Stimulated activated CD8-positive, alpha-beta memory T cell treated with anti-CD3 and anti-CD28 coated beads, Interleukin-15, amount 100 ng/mL, for 1 hour (primary cell): ENCODE data around the gene ARFGEF2.
"Not testable (repeated sequence)": the region's sequence is repeated elsewhere in the genome, so short reads cannot be mapped to it uniquely, and the experiment has no call there.

Experiments used
- DNase-seq: peaks from one replicate; pipeline ENCODE4 v3.0.0-alpha.2; 2020; ENCODE audit warnings: low read depth

Gene ARFGEF2

DNA sequence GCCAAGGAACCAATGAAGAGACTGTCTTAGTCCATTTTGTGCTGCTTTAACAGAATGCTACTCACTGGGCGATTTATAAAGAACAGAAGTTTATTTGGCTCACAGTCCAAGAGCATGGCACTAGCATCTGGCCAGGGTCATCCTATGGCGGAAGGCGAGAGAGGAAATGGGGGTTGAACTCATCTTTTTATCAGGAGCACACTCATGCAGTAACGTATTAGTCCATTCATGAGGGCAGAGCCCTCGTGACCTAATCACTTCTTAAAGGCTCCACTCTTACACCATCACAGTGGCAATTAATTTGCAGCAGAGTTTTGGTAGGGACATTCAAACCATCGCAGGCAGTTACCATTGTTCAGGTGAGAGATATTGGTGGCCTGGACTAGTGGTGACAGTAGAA lies 8.5 kb downstream of the ARFGEF2 start:
- no peak for DNase-seq

DNA sequence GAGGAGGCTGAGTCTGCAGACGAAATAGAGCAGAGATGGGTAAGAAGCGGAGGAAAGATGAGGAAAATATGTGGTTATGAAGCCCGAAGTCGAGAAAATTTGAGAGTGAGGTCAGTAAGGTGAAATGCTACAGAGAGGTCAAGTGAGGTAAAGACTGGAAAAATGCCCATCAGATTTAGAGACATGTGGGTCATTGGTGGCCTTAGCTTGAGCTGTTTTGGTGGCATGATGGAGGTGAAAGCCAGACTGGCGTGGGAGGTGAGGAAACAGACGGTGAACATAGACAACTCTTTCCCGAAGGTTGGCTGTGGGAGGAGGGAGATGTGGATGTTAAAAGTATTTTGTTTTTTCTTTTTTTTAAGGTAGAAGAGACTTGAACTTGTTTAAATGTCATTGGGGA lies 9.4 kb downstream of the ARFGEF2 start:
- DNase-seq, result no peak

- DNase-seq, result no peak
These were observed 10.2 kb downstream of the ARFGEF2 start for GRCh38 chr20:48931527-48932374.

DNA sequence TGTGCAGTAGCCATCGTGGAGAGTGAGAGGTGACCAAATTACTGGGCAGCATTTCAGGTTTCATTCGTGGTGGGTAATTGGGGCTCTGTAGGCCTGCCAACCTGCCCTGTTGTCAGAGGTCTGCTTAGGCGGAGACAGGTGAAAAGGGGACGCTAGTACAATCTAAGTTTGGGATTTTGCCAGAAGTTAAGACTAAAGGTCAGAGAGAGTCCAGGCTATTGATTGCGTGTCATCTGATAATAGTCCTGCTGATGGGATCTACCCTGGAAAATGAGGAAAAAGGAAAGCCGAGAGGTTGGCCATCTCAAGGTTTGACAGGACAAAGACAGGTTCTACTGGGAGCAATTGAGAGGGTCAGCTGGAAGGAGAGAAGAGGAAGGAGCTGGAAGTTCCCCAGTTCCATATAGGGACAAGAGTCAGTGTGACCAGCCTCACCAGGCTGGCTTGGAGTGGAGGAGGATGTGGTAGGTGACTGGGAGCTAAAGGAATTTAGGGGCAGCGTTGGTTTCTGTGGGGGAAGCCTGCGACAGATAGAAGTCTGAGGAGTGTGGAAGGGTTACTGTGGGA lies 10.9 kb downstream of the ARFGEF2 start:
- DNase-seq, result no peak

- no peak for DNase-seq
These were observed 11.7 kb downstream of the ARFGEF2 start for GRCh38 chr20:48933017-48933766.

- not testable (repeated sequence) for DNase-seq
These were observed 12.9 kb downstream of the ARFGEF2 start for GRCh38 chr20:48934273-48934877.

DNA sequence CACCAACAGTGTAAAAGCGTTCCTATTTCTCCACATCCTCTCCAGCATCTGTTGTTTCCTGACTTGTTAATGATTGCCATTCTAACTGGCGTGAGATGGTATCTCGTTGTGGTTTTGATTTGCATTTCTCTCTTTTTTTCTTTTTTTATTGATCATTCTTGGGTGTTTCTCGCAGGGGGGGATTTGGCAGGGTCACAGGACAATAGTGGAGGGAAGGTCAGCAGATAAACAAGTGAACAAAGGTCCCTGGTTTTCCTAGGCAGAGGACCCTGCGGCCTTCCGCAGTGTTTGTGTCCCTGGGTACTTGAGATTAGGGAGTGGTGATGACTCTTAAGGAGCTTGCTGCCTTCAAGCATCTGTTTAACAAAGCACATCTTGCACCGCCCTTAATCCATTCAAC lies 13.5 kb downstream of the ARFGEF2 start:
- not testable (repeated sequence) for DNase-seq

GRCh38 chr20:48936178-48936577 lies 14.7 kb downstream of the ARFGEF2 start:
- not testable (repeated sequence) for DNase-seq

DNA sequence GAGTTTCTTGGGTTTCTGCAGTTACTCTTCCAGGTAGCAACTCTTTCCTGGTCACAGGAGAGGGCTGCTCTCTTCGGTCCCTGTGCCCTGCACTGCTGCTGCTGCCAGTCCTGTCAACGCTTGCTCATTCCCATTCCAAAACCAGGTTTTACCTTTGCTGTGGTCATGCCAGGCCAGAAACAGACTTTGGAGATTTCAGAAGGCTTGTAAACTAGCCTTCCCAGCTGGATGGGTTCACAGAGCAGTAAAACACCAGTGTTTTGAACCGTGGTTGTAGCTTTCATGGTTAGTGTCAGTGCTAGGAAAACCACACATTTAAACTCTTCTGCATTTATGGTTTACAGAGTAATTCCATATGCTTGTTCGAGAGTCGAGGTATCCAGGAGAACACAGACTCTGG lies 16.2 kb downstream of the ARFGEF2 start:
- no peak for DNase-seq

DNA sequence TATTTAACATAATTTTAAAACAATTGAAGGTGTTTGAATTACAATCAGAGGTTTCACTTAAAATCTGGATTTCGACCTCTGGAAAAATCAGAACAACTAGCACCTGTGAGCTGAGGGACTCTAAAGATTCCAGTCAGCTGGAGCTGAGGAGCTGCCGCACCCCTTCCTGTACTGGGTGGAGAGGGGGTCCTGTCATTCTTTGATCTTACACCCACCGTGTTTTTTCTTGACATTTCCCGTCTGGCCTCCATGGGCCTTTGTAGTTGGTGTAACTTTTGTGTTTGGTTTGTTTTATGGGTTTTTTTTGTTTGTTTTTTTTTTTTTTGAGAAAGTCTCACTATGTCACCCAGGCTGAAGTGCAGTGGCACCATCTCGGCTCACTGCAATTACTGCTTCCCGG lies 17.2 kb downstream of the ARFGEF2 start:
- no peak for DNase-seq

GRCh38 chr20:48940170-48940569 lies 18.7 kb downstream of the ARFGEF2 start:
- DNase-seq, result no peak

DNA sequence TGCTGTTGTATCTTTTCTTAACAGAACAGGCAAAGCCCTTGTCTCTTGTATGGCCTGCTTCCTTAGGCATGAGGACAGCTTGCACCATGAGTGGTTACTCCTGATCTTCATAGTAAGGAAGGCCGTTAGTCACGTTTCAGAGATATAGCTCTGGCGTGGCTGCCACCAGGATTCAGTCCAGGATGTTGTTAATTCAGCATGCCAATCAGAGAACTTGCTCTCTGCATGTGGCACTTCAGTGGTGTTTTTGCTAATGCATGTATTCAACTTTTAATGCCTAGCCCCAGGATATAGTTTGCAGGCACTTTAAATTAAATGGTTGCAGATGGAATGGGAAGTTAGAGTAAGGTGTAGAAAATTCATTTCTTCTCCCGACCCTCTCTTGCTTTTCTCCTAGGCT lies 20.0 kb downstream of the ARFGEF2 start:
- DNase-seq, result no peak

GRCh38 chr20:48942730-48943129 lies 21.2 kb downstream of the ARFGEF2 start:
- no peak for DNase-seq

GRCh38 chr20:48944663-48945297 lies 23.3 kb downstream of the ARFGEF2 start:
- no peak for DNase-seq

- no peak for DNase-seq
These were observed 24.5 kb downstream of the ARFGEF2 start for GRCh38 chr20:48945840-48946514.

- DNase-seq, result no peak
These were observed 27.1 kb downstream of the ARFGEF2 start for GRCh38 chr20:48948612-48949011.

DNA sequence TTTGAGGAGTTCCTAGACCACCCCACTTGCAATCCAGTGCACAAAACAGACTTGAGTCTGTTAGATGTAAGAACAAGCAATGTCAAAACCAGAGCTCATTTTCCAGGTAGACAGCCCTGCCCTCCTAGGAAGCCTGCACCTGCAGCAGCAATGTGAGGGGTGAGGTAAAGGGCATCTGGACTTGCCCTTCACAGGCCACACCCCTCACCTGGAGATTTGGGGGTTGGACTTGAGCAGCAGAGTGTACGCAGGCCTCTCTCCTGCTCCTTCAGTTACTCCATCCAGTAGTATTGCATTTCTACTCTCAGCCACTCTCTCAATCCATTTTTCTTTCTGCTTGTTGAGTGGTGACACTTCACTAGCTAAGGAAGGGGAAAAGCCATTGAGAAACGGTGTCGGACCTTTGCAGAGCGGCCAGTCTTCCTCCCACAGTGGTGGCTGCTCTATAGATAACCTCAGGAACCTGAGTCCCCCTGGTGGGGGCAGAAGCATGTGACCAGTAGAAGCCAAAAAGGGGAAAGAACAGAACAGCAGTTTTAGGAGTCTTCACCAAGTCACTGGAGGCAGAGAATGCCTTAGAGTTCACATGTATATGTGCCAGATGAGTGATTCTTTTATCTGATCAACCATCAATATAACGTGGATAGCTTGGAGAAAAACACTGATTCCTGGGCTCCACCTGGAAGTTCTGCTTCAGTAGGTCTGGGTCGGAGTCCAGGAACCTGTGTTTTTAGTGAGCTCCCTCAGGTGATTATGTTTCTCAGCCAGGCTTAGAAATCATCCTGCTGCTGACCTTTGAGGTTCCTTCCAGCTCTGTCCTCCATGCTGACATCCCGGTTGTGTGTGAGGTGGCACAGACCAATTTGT lies 28.0 kb downstream of the ARFGEF2 start:
- no peak for DNase-seq

- DNase-seq, result no peak
These were observed 29.5 kb downstream of the ARFGEF2 start for GRCh38 chr20:48951041-48951440.

- DNase-seq, result no peak
These were observed 30.1 kb downstream of the ARFGEF2 start for GRCh38 chr20:48951646-48952045.

DNA sequence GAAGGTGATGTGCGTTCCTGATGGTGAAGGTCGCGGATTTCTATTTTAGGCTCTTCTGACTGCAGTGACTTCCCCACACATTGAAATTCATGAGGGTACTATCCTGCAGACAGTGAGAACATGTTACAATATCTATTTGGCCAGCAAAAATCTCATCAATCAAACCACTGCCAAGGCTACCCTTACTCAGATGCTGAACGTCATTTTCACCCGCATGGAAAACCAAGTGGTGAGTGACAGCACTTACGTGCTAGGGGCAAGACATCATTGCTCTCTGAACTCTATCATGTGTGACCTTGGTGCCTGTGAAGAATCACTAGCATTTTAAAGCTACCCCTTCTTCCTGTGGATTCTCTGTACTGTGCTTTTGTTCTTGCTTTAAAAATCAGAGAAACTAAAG lies 31.1 kb downstream of the ARFGEF2 start:
- no peak for DNase-seq

GRCh38 chr20:48953653-48954052 lies 32.1 kb downstream of the ARFGEF2 start:
- DNase-seq, result no peak
